Lung (tissue), 12 donors: ENCODE data around the gene TBCK. TPM values are rescaled to one million over a fixed set of nuclear protein-coding genes. Genes with fewer than 3 reads are reported as not detected.
"Not testable (repeated sequence)": the region's sequence is repeated elsewhere in the genome, so short reads cannot be mapped to it uniquely, and the experiment has no call there.

Experiments used
- ATAC-seq: fragments of 200-7000 bp; cut with Tn5 transposase; one replicate; pipeline ENCODE4 v1.9.1; 2020; ENCODE audit warnings: moderate number of reproducible peaks; ENCODE audit not compliant: insufficient read depth, low FRiP score
- DNase-seq, 3 donors: peaks; one replicate each; pipeline ENCODE4 v3.0.0-alpha.2; 2013 to 2017
- H3K27ac ChIP-seq, 2 donors: one replicate each; pipeline ENCODE4 v1.5.1; 2013; ENCODE audit warnings: mild to moderate bottlenecking in 2 of 2, moderate library complexity in 2 of 2, control low read depth in 1 of 2, inconsistent platforms in 1 of 2, low read depth in 1 of 2, low read length in 1 of 2
- H3K27me3 ChIP-seq, 3 donors: one replicate each; pipeline ENCODE4 v1.5.1; 2013; ENCODE audit warnings: low read length in 2 of 3; ENCODE audit not compliant: control insufficient read depth in 3 of 3, insufficient read depth in 3 of 3
- H3K36me3 ChIP-seq, 4 donors: one replicate each; pipeline ENCODE4 v1.5.1; 2013; ENCODE audit warnings: low read length in 4 of 4, mild to moderate bottlenecking in 1 of 4, moderate library complexity in 1 of 4; ENCODE audit not compliant: control insufficient read depth in 4 of 4, insufficient read depth in 4 of 4
- H3K4me1 ChIP-seq, 5 donors: one replicate each; pipeline ENCODE4 v1.5.1; 2013; ENCODE audit warnings: low read length in 5 of 5, mild to moderate bottlenecking in 2 of 5, moderate library complexity in 1 of 5; ENCODE audit not compliant: control insufficient read depth in 5 of 5, insufficient read depth in 5 of 5
- H3K4me3 ChIP-seq: one replicate; pipeline ENCODE4 v1.5.1; 2013; ENCODE audit warnings: mild to moderate bottlenecking, control low read depth, moderate library complexity
- H3K9ac ChIP-seq, 2 donors: one replicate each; pipeline ENCODE4 v1.5.1; 2013; ENCODE audit warnings: low read length in 2 of 2, control low read depth in 1 of 2; ENCODE audit not compliant: insufficient read depth in 1 of 2
- H3K9me3 ChIP-seq, 4 donors: one replicate each; pipeline ENCODE4 v1.5.1; 2013; ENCODE audit warnings: low read length in 3 of 4, mild to moderate bottlenecking in 1 of 4, moderate library complexity in 1 of 4; ENCODE audit not compliant: control insufficient read depth in 4 of 4, insufficient read depth in 3 of 4
- CTCF ChIP-seq: IDR thresholded peaks from 2 replicates; pipeline ENCODE4 v1.5.1; 2012; ENCODE audit warnings: mild to moderate bottlenecking; ENCODE audit errors: control extremely low read depth, extremely low read depth
- WGBS, 2 donors: extraction: QIAGEN DNeasy Blood & Tissue Kit; methylation state at CpG; one replicate each; pipeline ENCODE4 v1.1.7; 2013; 5-methylcytosine and 5-hydroxymethylcytosine counted together
- polyA plus RNA-seq, 2 donors: library from polyadenylated mRNA; stranded (reverse); fragments of 200-250 nt; gene quantifications; one replicate each; pipeline ENCODE4 v1.2.1, GENCODE V29; 2013
- total RNA-seq, 2 donors: library from RNA; depleted of rRNA in 1 of 2; stranded (reverse); fragments of >200 nt in 1 of 2; gene quantifications; one replicate each; pipeline ENCODE4 v1.2.1, GENCODE V29; 2014 to 2021
- donor health status: control.
- donor health status: control.
- donor health status: Bipolar disorder and iron deficiency.
- donor health status: healthy.
- donor health status: DM: yes; HTN: yes; CAD: no.

Gene TBCK
- total and polyA plus RNA-seq, 4 donors, result 6.7 to 71.2 (median 18.6) TPM

GRCh38 chr4:106136777-106137331 is 179.2 kb downstream of the TBCK start:
- Histone ChIP-seq H3K36me3 (peaks cover 0 to 5% (median 2%) of the 10 kb centered on the region in 4 donors), H3K9ac (no peak overlapping the region), H3K27me3 (no peaks in the 10 kb centered on the region), H3K4me1 (no peaks in the 10 kb centered on the region), H3K9me3 (peaks cover 0 to 7% (median 2%) of the 10 kb centered on the region in 4 donors), H3K4me3 (no peak overlapping the region), H3K27ac (no peak overlapping the region)
- no peak for ATAC-seq
- no peak for TF ChIP-seq CTCF
- DNase-seq, result no peak

GRCh38 chr4:106132045-106132444 is 184.0 kb downstream of the TBCK start:
- Histone ChIP-seq H3K9ac (no peak overlapping the region), H3K9me3 (peaks cover 0 to 7% (median 2%) of the 10 kb centered on the region in 4 donors), H3K27me3 (no peaks in the 10 kb centered on the region), H3K27ac (no peak overlapping the region), H3K4me3 (no peak overlapping the region), H3K36me3 (peaks cover 0 to 5% (median 2%) of the 10 kb centered on the region in 4 donors), H3K4me1 (no peaks in the 10 kb centered on the region)
- ATAC-seq (no peak), DNase-seq (no peak)
- TF ChIP-seq CTCF, result no peak

- H3K27me3 ChIP-seq, result no peaks in the 10 kb centered on the region
- H3K9me3 ChIP-seq, result peaks cover 0 to 3% (median 0%) of the 10 kb centered on the region in 4 donors
- WGBS, 2 donors, result 99 to 100% methylated on average over 2 of the region's 2 CpGs
- no peak overlapping the region for H3K9ac ChIP-seq
- H3K36me3 ChIP-seq, result peaks cover 0 to 6% (median 0%) of the 10 kb centered on the region in 4 donors
- no peak overlapping the region for H3K27ac ChIP-seq
- TF ChIP-seq CTCF, result no peak
- H3K4me3 ChIP-seq, result no peak overlapping the region
- no peaks in the 10 kb centered on the region for H3K4me1 ChIP-seq
- no peak for DNase-seq
- ATAC-seq, result no peak
These were observed 189.9 kb downstream of the TBCK start for GRCh38 chr4:106126062-106126461.

GRCh38 chr4:106119949-106120555 is 196.0 kb downstream of the TBCK start:
- H3K36me3 ChIP-seq, H3K27ac ChIP-seq, H3K4me1 ChIP-seq, H3K9ac ChIP-seq, DNase-seq, H3K4me3 ChIP-seq, ATAC-seq, H3K27me3 ChIP-seq, H3K9me3 ChIP-seq: not testable (repeated sequence)
- 98% methylated on average over 25 of the region's 28 CpGs for WGBS, 2 donors
